IPS DF 4.7 (cell line): ENCODE data around the gene AMPD3.

Experiments
- DNase-seq: peaks from one replicate; pipeline ENCODE4 v3.0.0-alpha.2; 2013; ENCODE audit warnings: low spot score; ENCODE audit errors: extremely low read depth

Gene AMPD3

DNA sequence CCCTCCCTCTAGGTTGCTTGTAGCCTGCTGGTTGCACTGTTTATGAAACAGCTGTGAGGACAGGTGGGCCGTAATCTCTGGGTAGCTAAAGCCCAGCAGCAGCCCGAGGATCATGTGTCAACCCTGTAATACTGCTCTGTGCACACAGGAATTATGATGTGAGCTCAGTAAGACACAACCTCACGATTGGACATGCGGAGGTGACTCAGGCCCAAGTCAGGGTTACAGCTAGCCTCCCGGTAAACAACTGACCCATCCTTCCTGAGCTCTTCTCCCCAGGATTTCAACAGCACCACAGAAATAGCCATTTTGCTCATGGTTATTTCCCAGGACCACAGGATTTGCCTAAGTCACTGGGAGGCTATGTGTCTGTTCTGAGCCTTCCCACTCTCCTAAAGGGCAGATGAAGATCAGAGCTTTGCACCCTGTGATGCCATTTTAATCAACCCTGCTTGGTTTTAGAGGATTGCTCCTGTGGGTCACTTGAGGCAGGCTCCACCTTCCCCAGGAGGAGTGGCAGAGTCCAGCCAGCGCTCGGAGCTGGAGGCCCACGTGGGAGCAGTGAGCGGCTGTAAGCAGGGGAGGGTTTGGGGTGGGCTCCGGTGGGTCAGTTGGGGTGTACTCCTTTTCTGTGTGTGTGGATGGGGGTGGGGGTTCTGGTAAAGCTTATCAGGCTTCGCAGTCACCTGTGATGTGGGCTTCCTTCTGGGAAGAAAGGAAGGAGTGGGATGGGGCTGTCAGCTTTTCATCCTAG is at the start of gene AMPD3:
Gene AMPD3, plus strand, starts transcription at position 387 of the 754 bp plus-strand sequence. CDS start 6,256 bp downstream, outside the sequence.
- DNase-seq, result no peak

DNA sequence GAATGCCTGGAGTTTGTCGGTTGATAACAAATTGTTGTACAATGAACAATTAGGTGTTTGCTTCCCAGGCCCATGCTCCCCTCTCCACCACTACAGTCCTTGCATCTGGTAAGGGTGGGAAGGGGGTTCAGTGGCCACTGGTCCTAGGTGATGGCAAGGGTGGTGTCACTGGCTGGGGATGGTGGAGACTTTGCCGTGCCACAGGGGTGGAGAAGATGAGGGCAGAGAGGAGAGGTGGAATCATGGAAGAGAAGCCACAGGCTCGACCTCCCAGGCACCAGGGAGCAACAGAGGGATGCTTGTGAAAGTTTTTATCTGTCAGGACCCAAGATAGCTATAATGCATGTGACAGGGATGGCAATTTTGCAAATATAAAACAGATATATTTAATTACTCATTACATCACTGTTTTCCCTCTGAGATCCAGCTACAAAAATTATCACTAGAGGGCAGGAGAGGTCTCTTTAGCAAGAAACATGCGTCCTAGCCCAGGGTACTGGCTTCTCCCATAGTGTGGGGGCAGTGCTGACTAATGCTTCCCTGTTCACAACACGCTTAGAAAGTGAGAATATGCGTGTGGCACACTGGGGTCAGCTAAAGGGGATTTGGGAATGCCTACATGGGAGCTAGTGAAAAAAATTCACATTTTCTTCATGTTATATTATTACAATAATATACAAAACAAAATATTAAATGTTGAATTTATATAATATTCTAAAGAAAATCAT is 49.0 kb upstream of the AMPD3 start:
- peak; percentile 53 for DNase-seq

DNA sequence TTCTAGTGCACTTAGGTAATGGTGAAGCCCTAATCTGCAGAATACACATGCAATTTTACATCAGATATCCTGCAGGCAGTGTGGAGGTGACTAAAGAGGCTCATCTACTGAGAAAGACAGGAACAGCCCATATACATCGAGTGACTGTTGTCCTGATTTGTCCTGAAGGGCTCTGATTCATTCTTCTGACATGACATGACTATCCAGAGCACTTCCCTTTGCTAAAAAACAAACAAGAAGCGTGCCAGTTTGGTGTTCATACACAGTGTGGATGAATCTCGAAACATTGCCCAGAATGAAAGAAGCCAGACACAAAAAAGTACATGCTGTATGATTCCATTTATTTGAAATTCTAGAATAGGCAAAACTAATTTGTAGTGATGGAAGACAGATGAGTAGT is 48.0 kb upstream of the AMPD3 start:
- no peak for DNase-seq

DNA sequence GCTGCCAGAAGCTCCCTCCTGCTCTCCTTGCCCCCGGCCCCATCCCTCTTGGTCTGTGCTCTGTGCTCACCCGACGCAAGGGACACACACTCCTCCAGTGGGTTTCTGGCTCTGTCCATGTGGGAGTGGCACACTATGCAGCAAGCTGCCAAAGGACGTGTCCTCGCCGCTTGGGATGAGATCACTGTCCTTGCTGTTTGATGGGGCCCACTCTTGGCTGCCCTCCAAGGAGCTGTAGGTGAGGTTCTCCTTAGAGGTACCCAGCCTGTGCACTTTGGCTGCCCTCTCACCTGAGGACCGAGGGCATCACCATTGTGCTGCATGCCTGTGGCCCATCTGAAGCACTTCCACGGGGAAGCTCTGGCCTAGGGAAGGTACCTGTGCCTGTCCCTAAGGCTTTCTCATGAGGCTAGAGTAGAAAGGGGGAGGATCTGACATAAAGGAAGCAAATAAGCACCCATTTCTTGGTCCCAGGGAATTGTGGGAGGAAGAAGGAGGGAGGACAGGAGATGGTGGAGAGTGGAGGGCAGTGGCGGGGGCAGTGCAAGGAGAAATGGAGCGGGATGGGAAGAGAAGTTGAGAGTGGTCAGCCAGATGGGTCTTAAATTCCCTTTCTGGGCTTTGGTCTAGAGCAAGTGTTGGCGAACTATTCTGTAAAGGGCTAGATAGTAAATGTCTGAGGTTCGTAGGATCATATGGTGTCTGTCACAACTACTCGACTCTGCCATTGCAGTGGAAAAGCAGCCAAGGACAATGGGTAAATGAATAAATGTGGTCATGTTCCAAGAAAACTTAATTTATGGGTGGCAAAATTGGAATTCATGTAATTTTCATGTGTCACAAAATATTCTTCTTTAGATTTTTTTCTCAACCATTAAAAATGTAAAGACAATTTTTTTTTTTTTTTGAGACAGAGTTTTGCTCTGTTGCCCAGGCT is 47.0 kb upstream of the AMPD3 start:
- DNase-seq, result no peak

DNA sequence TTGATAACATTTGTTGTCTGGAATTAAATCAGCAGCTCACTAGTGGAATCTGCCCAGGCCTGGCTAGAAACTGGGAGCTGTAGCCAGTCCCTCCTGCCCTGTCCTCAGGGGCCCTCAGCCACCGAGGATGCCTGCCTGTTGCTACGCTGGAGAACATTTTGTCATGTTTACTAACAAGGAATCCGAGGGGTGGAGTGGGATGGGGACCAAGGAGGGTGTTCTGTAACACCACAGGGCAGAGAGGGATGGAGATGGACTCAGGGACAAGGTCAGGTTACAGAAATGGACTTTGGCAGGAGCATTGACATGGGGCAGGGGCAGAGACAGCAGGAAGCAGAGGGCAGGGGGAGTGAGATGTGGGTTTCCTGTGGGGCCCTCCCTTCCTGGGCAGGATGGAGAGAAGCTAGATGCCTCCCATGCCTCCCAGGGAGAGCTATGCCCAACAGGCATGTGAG is 45.8 kb upstream of the AMPD3 start:
- no peak for DNase-seq

DNA sequence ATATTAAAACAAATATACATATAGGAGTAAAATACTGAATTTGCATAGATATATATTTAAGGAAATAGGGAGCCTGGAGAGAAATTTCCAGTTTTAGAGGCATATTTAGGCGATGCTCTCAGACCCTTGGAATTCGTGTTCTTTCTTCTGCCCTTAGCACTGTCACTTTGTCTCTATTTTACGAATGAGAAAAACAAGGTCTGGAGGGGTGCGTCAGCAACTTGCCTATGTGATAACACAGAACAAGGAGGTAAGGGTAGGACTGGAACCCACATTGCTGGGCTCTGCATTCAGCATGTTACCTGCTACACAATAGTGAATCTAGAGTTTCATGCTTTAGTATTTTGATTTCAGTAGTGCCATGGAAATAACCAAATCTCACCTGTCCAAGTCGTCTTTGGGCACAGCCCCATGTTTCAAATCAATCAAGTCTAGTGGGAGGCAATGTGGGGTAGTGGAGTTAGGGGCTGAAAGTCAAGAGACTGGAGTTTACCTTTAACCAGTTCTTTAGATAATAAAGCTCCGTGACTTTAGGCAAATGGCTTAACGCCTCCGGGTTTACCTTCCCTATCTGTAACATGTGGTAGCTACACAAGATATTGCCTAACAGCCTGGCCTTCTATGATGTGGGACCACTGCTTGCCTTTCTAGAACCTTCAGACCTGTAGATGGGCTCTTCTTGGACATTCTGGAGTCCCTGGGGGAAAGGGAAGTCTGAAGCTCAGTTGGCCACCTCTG is 44.8 kb upstream of the AMPD3 start:
- DNase-seq, result no peak

DNA sequence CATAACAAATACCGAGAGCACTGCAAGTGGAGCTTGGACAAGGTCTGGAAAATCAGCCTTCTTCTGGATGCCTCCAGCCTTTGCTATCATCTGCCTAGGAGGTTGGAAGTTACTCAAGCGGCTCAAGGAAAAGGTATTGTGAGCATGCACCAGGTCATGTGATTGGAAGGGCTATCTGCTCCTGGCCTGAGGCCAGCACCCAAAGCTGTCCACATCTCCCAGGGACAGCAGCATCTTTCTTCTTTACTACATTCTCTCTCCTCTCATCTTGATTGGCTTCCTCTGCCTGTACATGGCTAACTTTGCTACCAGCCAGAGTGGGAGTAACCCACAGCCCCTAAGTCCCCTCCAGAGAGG is 44.2 kb upstream of the AMPD3 start:
- no peak for DNase-seq

DNA sequence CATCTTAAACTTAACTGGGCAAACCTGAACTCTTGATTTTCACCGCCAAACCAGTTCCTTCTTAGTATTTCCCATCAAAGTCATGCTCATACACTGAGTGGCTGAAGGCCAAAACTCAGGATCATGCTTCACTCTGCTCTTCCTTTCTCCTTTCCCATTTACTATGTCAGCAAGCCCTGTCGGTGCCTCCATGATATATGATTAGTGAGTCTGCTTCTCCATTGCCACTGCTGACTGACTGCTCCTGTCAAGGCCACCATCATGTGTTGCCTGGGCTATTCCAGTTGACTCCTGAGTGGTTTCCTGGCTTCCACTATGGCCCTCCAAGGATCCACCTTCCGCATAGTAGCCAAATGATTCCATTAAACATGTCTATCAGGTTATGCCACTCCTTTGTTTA is 42.8 kb upstream of the AMPD3 start:
- DNase-seq, result no peak

DNA sequence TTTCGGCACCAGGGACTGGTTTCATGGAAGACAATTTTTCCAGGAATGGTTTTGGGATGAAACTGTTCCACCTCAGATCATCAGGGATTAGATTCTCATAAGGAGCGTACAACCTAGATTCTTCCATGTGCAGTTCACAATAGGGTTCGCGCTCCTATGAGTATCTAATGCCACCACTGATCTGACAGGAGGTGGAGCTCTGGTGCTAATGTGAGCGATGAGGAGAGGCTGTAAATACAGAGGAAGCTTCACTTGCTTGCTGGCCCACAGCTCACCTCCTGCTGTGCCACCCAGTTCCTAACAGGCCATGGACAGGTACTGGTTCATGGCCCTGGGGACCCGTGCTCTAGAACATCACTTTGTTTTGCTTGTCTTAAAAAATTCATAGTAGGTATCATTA is 41.8 kb upstream of the AMPD3 start:
- DNase-seq, result no peak

DNA sequence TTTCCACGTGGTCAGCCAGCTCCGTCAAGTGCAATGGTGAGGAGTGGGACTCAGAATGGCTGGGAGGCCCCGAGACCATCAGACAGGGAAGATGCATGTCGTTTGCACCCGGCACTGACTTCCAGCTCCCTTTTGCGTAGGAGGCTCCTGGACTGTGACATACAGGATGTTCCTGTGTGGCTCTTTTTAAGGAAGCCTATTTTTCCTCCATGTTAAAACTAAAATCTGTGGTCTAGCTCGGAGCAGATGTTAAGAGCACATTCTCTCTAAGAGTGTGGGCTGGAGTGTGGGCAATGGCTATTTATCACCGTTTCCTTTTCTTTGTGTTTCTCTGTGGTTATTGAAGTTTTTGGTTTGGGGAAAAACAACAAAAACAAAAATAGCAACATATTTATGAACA is 40.9 kb upstream of the AMPD3 start:
- DNase-seq, result no peak

DNA sequence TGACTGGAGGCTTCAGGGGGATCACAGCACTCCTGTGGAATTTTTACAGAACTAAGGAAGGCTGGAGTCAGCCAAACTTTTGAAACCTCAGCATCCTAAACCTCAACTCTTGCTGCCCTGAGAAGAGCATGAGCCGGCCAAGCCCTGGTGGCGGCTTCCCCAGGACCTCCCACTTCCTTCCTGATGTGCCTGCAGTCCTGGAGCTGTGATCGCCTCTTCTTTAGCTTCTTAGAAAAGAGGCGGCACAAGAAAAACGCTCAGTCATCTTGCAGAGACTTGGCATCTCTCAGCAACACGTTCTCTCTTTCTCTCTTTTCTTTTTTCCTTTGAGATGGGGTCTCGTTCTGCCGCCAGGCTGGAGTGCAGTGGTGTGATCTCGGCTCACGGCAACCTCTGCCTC is 40.4 kb upstream of the AMPD3 start:
- DNase-seq, result no peak

DNA sequence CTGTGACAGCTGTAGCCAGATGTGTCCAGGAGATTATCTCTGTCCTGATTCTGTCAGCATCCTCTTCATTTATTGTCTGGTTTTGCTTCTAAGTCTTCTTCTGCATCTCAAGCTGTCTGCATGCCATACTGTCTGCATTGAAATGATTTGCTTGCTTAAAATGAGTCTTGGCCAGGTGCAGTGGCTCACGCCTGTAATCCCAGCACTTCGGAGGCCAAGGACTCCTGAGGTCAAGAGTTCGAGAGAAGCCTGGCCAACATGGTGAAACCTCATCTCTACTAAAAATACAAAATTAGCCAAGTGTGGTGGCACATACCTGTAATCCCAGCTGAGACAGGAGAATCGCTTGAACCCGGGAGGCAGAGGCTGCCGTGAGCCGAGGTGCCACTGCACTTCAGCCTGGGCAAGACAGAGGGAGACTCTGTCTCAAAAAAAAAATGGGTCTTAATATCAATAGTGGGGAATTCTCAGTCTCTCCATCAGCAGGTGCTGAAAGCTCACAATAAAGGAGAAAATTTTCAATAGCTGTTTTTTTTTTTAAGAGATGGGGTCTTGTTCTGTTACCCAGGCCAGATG is 39.2 kb upstream of the AMPD3 start:
- no peak for DNase-seq

DNA sequence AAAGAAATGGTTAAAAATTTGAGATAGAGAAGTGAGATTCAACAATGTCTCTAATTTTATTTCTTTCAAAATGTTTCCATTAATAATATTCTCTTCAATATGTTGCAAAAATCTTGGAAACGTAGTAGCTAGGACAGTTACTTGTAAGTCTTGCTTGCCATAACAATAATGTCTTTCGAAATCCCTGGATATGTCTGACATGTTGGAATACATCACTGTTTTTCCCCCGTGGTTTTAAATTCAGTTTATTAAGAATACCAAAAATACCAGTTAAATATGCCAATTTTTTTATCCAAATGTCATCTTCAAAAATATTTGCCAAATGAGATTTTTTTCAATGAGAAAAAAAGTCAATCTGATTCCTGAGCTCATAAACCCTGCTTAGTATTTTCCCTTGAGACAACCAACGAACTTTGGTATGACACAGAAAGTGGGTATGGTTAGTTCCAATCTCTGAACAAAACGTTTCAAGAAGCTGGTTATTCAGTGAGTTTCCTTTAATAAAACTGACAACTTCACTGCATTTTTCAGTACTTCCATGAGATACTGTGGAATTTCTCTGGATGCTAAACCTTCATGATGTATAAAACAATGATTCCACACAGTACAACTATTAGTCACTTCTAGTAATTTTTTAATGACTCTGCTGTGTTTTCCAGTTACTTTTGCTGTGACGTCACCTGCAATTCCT is 36.7 kb upstream of the AMPD3 start:
- no peak for DNase-seq

DNA sequence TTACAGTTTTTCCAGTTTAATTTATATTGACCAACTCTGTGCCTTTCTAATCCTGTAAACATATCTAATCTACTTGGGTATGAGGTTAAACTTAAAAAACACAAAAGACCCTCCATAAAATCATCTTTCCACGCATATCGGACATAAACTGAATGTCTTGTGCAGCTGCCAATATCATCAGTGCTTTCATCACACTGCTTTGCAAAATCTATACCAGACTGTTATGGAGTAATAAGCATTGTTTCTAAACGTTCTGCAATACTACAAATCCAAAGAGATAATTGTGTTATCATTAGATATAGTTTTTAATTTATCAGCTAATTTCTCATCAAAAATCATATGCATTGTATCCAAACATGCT is 36.1 kb upstream of the AMPD3 start:
- no peak for DNase-seq

DNA sequence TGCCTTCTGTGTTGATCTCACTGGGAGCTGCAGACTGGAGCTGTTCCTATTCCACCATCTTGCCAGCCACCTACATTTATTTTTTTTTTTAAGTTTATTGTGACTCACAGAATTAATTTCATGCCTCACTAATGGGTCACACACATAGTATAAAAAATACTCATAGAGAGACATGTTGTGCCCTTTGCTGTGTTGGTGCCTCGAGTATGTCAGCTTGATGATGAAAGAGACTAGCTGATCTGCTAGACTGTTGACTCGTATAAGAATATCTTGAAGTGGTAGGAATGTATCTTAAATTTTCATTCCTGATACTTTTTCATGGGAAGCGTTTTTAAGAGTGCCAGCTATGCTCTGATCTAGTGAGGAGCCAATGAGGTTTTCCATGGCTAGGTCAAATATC is 28.6 kb upstream of the AMPD3 start:
- no peak for DNase-seq

DNA sequence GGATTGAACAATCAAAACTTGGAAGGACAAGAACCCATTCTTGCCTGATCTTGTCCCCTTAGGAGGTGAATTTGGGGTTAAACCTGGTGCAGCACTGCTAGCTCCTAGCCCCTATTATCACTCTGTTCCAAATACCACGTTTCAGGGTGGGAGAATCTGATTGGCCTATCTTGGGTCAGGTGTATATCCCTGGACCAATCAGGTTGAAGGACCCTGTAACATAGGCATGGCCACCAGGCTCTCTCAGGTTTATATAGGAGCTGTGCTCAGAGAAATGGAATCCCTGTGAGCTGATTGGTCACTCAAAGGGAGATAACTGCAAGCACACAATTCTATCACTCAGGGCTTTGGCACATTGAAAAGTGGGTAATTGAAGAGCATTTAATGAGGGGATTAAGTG is 26.6 kb upstream of the AMPD3 start:
- DNase-seq, result no peak

DNA sequence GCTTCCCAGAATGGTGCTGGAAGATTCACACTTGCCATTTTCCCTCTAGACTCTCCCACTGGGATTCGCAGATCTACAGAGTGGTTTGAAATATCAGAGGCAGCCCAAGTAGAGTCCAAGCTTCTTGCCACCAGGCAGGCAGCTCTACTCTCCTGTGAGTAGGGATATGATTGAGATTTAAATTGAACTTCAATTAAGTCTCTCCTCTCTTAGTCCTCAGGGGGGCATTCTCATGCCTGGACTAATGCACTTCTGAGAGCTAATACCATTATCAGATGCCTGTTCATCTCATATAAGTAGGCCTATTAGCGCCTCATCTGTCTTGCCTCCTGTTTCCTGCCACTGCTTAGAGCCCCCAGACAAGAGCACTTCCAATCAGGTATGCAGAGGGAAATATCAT is 25.5 kb upstream of the AMPD3 start:
- no peak for DNase-seq

DNA sequence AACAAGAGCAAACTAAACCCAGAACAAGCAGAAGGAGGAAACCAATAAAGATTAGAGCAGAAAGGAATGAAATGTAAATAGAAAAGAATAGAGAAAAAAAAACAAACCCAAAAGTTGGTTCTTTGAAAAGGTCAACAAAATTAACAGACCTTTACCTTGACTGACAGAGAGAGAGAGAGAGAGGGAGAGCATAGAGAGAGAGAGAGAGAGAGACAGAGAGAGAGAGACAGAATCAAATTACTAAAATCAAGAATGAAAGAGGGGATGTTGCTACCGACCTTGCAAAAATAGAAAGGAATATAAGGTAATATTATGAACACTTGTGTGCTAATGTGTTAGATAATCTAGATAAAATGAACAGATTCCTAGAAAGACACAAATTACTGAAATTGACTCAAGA is 22.6 kb upstream of the AMPD3 start:
- DNase-seq, result no peak

DNA sequence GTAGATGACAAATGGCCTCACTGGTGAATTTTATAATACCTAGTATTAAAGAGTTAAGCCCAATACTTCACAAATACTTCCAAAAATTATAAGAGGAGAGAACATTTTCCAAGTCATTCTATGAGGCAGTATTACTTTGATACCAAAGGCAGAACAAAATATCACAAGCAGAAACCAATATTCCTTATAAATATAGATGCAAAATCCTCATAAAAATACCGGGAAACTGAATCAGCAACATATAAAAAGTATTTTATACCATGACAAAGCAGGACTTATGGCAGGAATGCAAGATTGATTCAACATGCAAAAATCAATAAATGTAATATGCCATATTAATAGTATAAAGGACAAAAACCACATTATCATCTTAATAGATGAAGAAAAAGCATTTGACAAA is 22.1 kb upstream of the AMPD3 start:
- no peak for DNase-seq

DNA sequence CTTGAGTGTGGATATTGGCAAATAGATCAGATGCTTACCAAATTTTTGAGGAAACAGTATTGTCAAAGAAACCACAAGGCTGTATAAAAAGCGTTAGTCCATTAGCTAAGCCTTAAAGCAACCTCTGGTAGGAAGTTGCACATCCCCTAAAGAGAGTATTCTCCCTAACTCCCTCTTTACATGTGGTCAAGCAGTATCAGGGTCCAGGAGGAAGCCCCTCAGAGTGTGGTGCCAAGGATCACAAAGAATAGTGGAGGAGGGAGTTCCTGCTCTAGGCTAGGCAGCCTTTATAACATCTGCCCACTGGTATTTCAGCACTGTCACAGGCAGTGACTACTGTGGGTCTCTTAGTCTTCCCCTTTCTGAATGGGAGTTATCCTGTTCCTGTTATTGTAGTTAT is 18.8 kb upstream of the AMPD3 start:
- DNase-seq, result no peak
